ENCODE results near the gene CDC14A. TPM values are rescaled to one million over a fixed set of nuclear protein-coding genes. Genes with fewer than 3 reads are reported as not detected.

Gene CDC14A
- polyA plus RNA-seq, 1 of the 3 experiments (the other 2 are of a cell fraction): 2.2 TPM

GRCh38 chr1:100360790-100361510, 8.6 kb downstream of the CDC14A start (continued):
- no peak for TF ChIP-seq REST (IDR thresholded peaks at IDR 0.05; ENCODE audit: low read depth, low read length)

GRCh38 chr1:100361511-100362089, 9.3 kb downstream of the CDC14A start:
- TF ChIP-seq REST (IDR thresholded peaks at IDR 0.05; ENCODE audit: low read depth, low read length) (no peak), TEAD4 (IDR thresholded peaks at IDR 0.05; ENCODE audit: borderline replicate concordance, insufficient read depth) (no peak), SIN3A (IDR thresholded peaks at IDR 0.05; ENCODE audit: borderline replicate concordance, low read depth, low read length) (no peak), POLR2AphosphoS5 (IDR thresholded peaks at IDR 0.05; ENCODE audit: low read depth, low read length) (no peak), ZBTB33 (IDR thresholded peaks at IDR 0.05; ENCODE audit: borderline replicate concordance, low read depth) (no peak), RXRA (IDR thresholded peaks at IDR 0.05; ENCODE audit: borderline replicate concordance, low read depth) (no peak), TCF12 (IDR thresholded peaks at IDR 0.05) (no peak), GATA2 (CRISPR knock-in tag; IDR thresholded peaks at IDR 0.05) (no peak), CHD2 (IDR thresholded peaks at IDR 0.05; ENCODE audit: low read length, partially characterized antibody) (no peak), YY1 (IDR thresholded peaks at IDR 0.05; ENCODE audit: low read depth) (no peak), GABPA (IDR thresholded peaks at IDR 0.05; ENCODE audit: low read depth) (no peak), MEF2A (IDR thresholded peaks at IDR 0.05; ENCODE audit: borderline replicate concordance, low read depth) (no peak)
- Histone ChIP-seq H3K9me2 (no peaks in the 10 kb centered on the region), H2AFZ (ENCODE audit: low read depth) (no peak overlapping the region), H3K4me1 (ENCODE audit: control insufficient read depth in 1 of 2, insufficient read depth in 2 of 2, low read depth in 1 of 2, low read length in 1 of 2) (peaks cover 4 to 5% of the 10 kb centered on the region in 2 experiments; a peak in 3 of 4 replicates), H3K4me2 (no peak overlapping the region), H3K79me2 (ENCODE audit: insufficient read depth) (peaks cover 18% of the 10 kb centered on the region; the same call in 1 of the 2 replicates), H3K4me3 (ENCODE audit: low read depth in 2 of 2, low read length in 1 of 2) (no peak overlapping the region), H3K36me3 (replicated peaks in 1 of 2; ENCODE audit: control insufficient read depth in 1 of 2, insufficient read depth in 2 of 2, low read length in 1 of 2) (peaks cover 0 to 2% of the 10 kb centered on the region in 2 experiments), H3K27ac (ENCODE audit: low read depth in 2 of 2, low read length in 1 of 2) (no peak overlapping the region), H3K9me3 (no peaks in the 10 kb centered on the region), H3K9ac (no peak overlapping the region), H3K27me3 (ENCODE audit: insufficient read depth) (no peaks in the 10 kb centered on the region), H3F3A (replicated peaks; ENCODE audit: insufficient read depth) (peaks cover 5% of the 10 kb centered on the region), H4K20me1 (ENCODE audit: insufficient read depth) (no peaks in the 10 kb centered on the region)
- DNase-seq: no peak
- CTCF ChIA-PET: interaction anchor here (1.1 to 2.9 kb wide), 2 partner anchors 9 to 79 kb away, joined by 3 to 16 read pairs; partner anchors contain the start of gene CDC14A
- POLR2A ChIA-PET: no interaction called here
- WGBS (ENCODE audit: low lambda C conversion rate): 97% methylated on average over 5 of the region's 5 CpGs

All from SK-N-SH (cell line).